ENCODE measurements around the gene IQCC. TPM values are rescaled to one million over a fixed set of nuclear protein-coding genes. Genes with fewer than 3 reads are reported as not detected.
A peak's percentile ranks its signal among the peaks of the same experiment; 100 is the strongest.
"Not testable (repeated sequence)": the region's sequence is repeated elsewhere in the genome, so short reads cannot be mapped to it uniquely, and the experiment has no call there.

Gene IQCC
- 1 to 10 TPM; 3.4 to 5.5 TPM for total RNA-seq

GRCh38 chr1:32205401-32206370, at the start of gene IQCC:
IQCC (plus strand) TSS chr1:32205671; CDS start chr1:32205682, 11 bp downstream.
- H3K36me3 Mint-ChIP-seq (ENCODE audit: low read depth), result no peaks in the 10 kb centered on the region
- H3K9me3 Mint-ChIP-seq, result no peaks in the 10 kb centered on the region
- H3K27me3 Mint-ChIP-seq, result no peaks in the 10 kb centered on the region
- H3K27ac Mint-ChIP-seq, result peak within 1 kb of the TSS; percentile 91
- H3K4me3 Mint-ChIP-seq, result peak within 1 kb of the TSS; percentile 88
- ATAC-seq (replicated peaks), result peak; percentile 84
- peaks cover 15% of the 10 kb centered on the region for H3K4me1 Mint-ChIP-seq

GRCh38 chr1:32159189-32159588, 46.3 kb upstream of the IQCC start:
- ATAC-seq (replicated peaks), result peak; percentile 43

GRCh38 chr1:32163405-32163804, 42.1 kb upstream of the IQCC start:
- Mint-ChIP-seq H3K4me3 (no peak overlapping the region), H3K4me1 (no peaks in the 10 kb centered on the region), H3K27ac (no peak overlapping the region), H3K36me3 (ENCODE audit: low read depth) (peaks cover 99% of the 10 kb centered on the region), H3K9me3 (no peaks in the 10 kb centered on the region), H3K27me3 (no peaks in the 10 kb centered on the region)
- ATAC-seq (replicated peaks), result no peak

More at GRCh38 chr1:32159189-32159588, 46.3 kb upstream of the IQCC start:
- Mint-ChIP-seq H3K27ac (peak overlapping the region; percentile 10), H3K36me3 (ENCODE audit: low read depth) (peaks cover 98% of the 10 kb centered on the region), H3K27me3 (no peaks in the 10 kb centered on the region), H3K4me1 (peaks cover 5% of the 10 kb centered on the region), H3K9me3 (no peaks in the 10 kb centered on the region), H3K4me3 (no peak overlapping the region)

- H3K27ac Mint-ChIP-seq; H3K9me3 Mint-ChIP-seq; H3K4me1 Mint-ChIP-seq; H3K4me3 Mint-ChIP-seq; H3K27me3 Mint-ChIP-seq; ATAC-seq (replicated peaks): not testable (repeated sequence)
- peaks cover 97% of the 10 kb centered on the region for H3K36me3 Mint-ChIP-seq (ENCODE audit: low read depth)
Observed at GRCh38 chr1:32165633-32166032, 39.8 kb upstream of the IQCC start.

GRCh38 chr1:32170991-32171390, 34.5 kb upstream of the IQCC start:
- H3K4me3 Mint-ChIP-seq, result no peak overlapping the region
- H3K27ac Mint-ChIP-seq, result peak overlapping the region; percentile 46
- H3K36me3 Mint-ChIP-seq (ENCODE audit: low read depth), result peaks cover 79% of the 10 kb centered on the region
- H3K27me3 Mint-ChIP-seq, result no peaks in the 10 kb centered on the region
- ATAC-seq (replicated peaks), result no peak
- H3K4me1 Mint-ChIP-seq, result peaks cover 11% of the 10 kb centered on the region
- H3K9me3 Mint-ChIP-seq, result no peaks in the 10 kb centered on the region

GRCh38 chr1:32172621-32173245, 32.7 kb upstream of the IQCC start:
- H3K27me3 Mint-ChIP-seq, result no peaks in the 10 kb centered on the region
- H3K4me3 Mint-ChIP-seq, result no peak overlapping the region
- H3K9me3 Mint-ChIP-seq, result no peaks in the 10 kb centered on the region
- ATAC-seq (replicated peaks), result no peak
- peaks cover 11% of the 10 kb centered on the region for H3K4me1 Mint-ChIP-seq
- peaks cover 63% of the 10 kb centered on the region for H3K36me3 Mint-ChIP-seq (ENCODE audit: low read depth)
- H3K27ac Mint-ChIP-seq, result peak overlapping the region; percentile 66

- H3K9me3 Mint-ChIP-seq, result no peaks in the 10 kb centered on the region
- peaks cover 15% of the 10 kb centered on the region for H3K4me1 Mint-ChIP-seq
- H3K27ac Mint-ChIP-seq, result peak overlapping the region; percentile 97
- peak; percentile 18 for ATAC-seq (replicated peaks)
- peak overlapping the region; percentile 96 for H3K4me3 Mint-ChIP-seq
- peaks cover 54% of the 10 kb centered on the region for H3K36me3 Mint-ChIP-seq (ENCODE audit: low read depth)
- H3K27me3 Mint-ChIP-seq, result no peaks in the 10 kb centered on the region
Observed at GRCh38 chr1:32178380-32179192, 26.9 kb upstream of the IQCC start.

- H3K4me3 Mint-ChIP-seq, result peak overlapping the region; percentile 96
Observed at GRCh38 chr1:32179193-32179442, 26.4 kb upstream of the IQCC start.

GRCh38 chr1:32179443-32180185, 25.9 kb upstream of the IQCC start, which contains the start of gene TXLNA:
TXLNA (plus strand) TSS chr1:32179675; CDS start chr1:32180346, 671 bp downstream.
- peak; percentile 90 for ATAC-seq (replicated peaks)
- no peaks in the 10 kb centered on the region for H3K9me3 Mint-ChIP-seq
- H3K27me3 Mint-ChIP-seq, result no peaks in the 10 kb centered on the region

More at GRCh38 chr1:32179193-32179442, 26.4 kb upstream of the IQCC start:
- Mint-ChIP-seq H3K4me1 (peaks cover 17% of the 10 kb centered on the region), H3K27ac (peak overlapping the region; percentile 97), H3K36me3 (ENCODE audit: low read depth) (peaks cover 58% of the 10 kb centered on the region), H3K27me3 (no peaks in the 10 kb centered on the region), H3K9me3 (no peaks in the 10 kb centered on the region)
- ATAC-seq (replicated peaks), result no peak

GRCh38 chr1:32180186-32181060, 25.0 kb upstream of the IQCC start:
- Mint-ChIP-seq H3K4me1 (peaks cover 22% of the 10 kb centered on the region), H3K27me3 (no peaks in the 10 kb centered on the region), H3K4me3 (peak overlapping the region; percentile 96), H3K27ac (peak overlapping the region; percentile 97), H3K36me3 (ENCODE audit: low read depth) (peaks cover 65% of the 10 kb centered on the region), H3K9me3 (no peaks in the 10 kb centered on the region)
- peak; percentile 27 for ATAC-seq (replicated peaks)

More at GRCh38 chr1:32179443-32180185, 25.9 kb upstream of the IQCC start, which contains the start of gene TXLNA:
- Mint-ChIP-seq H3K4me1 (peaks cover 17% of the 10 kb centered on the region), H3K4me3 (peak within 1 kb of the TSS; percentile 96), H3K36me3 (ENCODE audit: low read depth) (peaks cover 58% of the 10 kb centered on the region), H3K27ac (peak within 1 kb of the TSS; percentile 97)

GRCh38 chr1:32181065-32181464, 24.4 kb upstream of the IQCC start:
- peak overlapping the region; percentile 97 for H3K27ac Mint-ChIP-seq
- H3K36me3 Mint-ChIP-seq (ENCODE audit: low read depth), result peaks cover 72% of the 10 kb centered on the region
- peaks cover 25% of the 10 kb centered on the region for H3K4me1 Mint-ChIP-seq
- ATAC-seq (replicated peaks), result no peak
- H3K27me3 Mint-ChIP-seq, result no peaks in the 10 kb centered on the region
- peak overlapping the region; percentile 96 for H3K4me3 Mint-ChIP-seq
- no peaks in the 10 kb centered on the region for H3K9me3 Mint-ChIP-seq

GRCh38 chr1:32181563-32181962, 23.9 kb upstream of the IQCC start:
- Mint-ChIP-seq H3K4me3 (peak overlapping the region; percentile 96), H3K9me3 (no peaks in the 10 kb centered on the region), H3K27me3 (no peaks in the 10 kb centered on the region), H3K27ac (peak overlapping the region; percentile 97), H3K36me3 (ENCODE audit: low read depth) (peaks cover 77% of the 10 kb centered on the region), H3K4me1 (peaks cover 30% of the 10 kb centered on the region)
- no peak for ATAC-seq (replicated peaks)

GRCh38 chr1:32182060-32182459, 23.4 kb upstream of the IQCC start:
- no peaks in the 10 kb centered on the region for H3K27me3 Mint-ChIP-seq
- H3K9me3 Mint-ChIP-seq, result no peaks in the 10 kb centered on the region
- H3K36me3 Mint-ChIP-seq (ENCODE audit: low read depth), result peaks cover 82% of the 10 kb centered on the region
- H3K4me3 Mint-ChIP-seq, result peak overlapping the region; percentile 96
- no peak overlapping the region for H3K27ac Mint-ChIP-seq
- ATAC-seq (replicated peaks), result no peak
- peaks cover 31% of the 10 kb centered on the region for H3K4me1 Mint-ChIP-seq

Data from activated T-helper 17 cell treated with anti-CD3 and anti-CD28 coated beads, Interleukin-2, amount 50 U/mL, for 72 hours (primary cell).